HCT116 (cell line): ENCODE measurements around the gene MSI2. TPM values are rescaled to one million over a fixed set of nuclear protein-coding genes. Genes with fewer than 3 reads are reported as not detected.
A peak's percentile ranks its signal among the peaks of the same experiment; 100 is the strongest.

Source experiments
- ATAC-seq: fragments of 200-7000 bp; cut with Tn5 transposase; 2 replicates; pipeline ENCODE4 v1.9.1; 2020; ENCODE audit warnings: mild to moderate bottlenecking, moderate library complexity
- BruUV-seq: library from RNA; stranded (reverse); fragments of 400-500 nt; replicated peaks from 2 replicates; lab custom pipeline; 2021; lab: Mats Ljungman, UMichigan
- CTCF ChIA-PET: fragments of 300-600 bp; sonication (Branson Sonifier 250); formaldehyde crosslinking; loops from one replicate; lab custom pipeline; 2021; ENCODE audit warnings: antibody characterized with exemption; lab: Charles Lee
- POLR2A ChIA-PET: fragments of 300-600, 350-600 bp; sonication (Branson Sonifier 250); formaldehyde crosslinking; loops from one replicate; lab custom pipeline; 2021; ENCODE audit warnings: antibody characterized with exemption; lab: Charles Lee
- RAD21 ChIA-PET, 2 experiments: fragments of 300-600 bp; sonication (Branson Sonifier 250); formaldehyde crosslinking; loops; one replicate each; lab custom pipeline; 2023; ENCODE audit warnings: low total read pairs in 2 of 2; ENCODE audit not compliant: uncharacterized antibody in 2 of 2, unreplicated experiment in 2 of 2, low non-redundant PET in 1 of 2; lab: Charles Lee
- DNase-seq: peaks from one replicate; pipeline ENCODE4 v3.0.0-alpha.2; 2010; ENCODE audit warnings: low read depth, low spot score
- H2AFZ ChIP-seq: fragments of 200-600 bp; shearing (Covaris generic), sonication (generic); 2 replicates; pipeline ENCODE4 v1.6.1; 2017; ENCODE audit warnings: low read depth, mixed run types, mixed read lengths, antibody characterized with exemption, low read length; ENCODE audit not compliant: poor library complexity, severe bottlenecking
- H3K27ac ChIP-seq: 2 replicates; pipeline ENCODE4 v1.5.1; 2012; ENCODE audit warnings: low read depth, low read length
- H3K27me3 ChIP-seq: fragments of 200-600 bp; sonication (generic); 2 replicates; pipeline ENCODE4 v1.6.1; 2016; ENCODE audit warnings: mixed run types, low read length, mixed read lengths; ENCODE audit not compliant: insufficient read depth
- H3K36me3 ChIP-seq, 2 experiments: fragments of 200-500 bp in 1 of 2; fragments of 200-600 bp in 1 of 2; sonication (Bioruptor generic) in 1 of 2; sonication (generic) in 1 of 2; 2 replicates each; pipeline versions ENCODE4 v1.5.1 to v1.6.1; 2014 to 2016; ENCODE audit warnings: low read length in 2 of 2, inconsistent platforms in 1 of 2, mixed read lengths in 1 of 2, mixed run types in 1 of 2; ENCODE audit not compliant: insufficient read depth in 2 of 2, control insufficient read depth in 1 of 2
- H3K4me1 ChIP-seq, 2 experiments: fragments of 200-600 bp in 1 of 2; sonication (generic) in 1 of 2; 2 replicates each; pipeline versions ENCODE4 v1.5.1 to v1.6.1; 2012 to 2017; ENCODE audit warnings: low read length in 2 of 2, inconsistent platforms in 1 of 2, mild to moderate bottlenecking in 1 of 2, mixed read lengths in 1 of 2, mixed run types in 1 of 2, moderate library complexity in 1 of 2; ENCODE audit not compliant: insufficient read depth in 2 of 2, control insufficient read depth in 1 of 2
- H3K4me2 ChIP-seq: fragments of 200-600 bp; sonication (generic); 2 replicates; pipeline ENCODE4 v1.6.1; 2017; ENCODE audit warnings: mixed run types, low read length, mixed read lengths
- H3K4me3 ChIP-seq, 2 experiments: fragments of 200-600 bp in 1 of 2; sonication (generic) in 1 of 2; replicated peaks in 1 of 2; 2 replicates each; pipeline ENCODE4 v1.5.1; 2011 to 2016; ENCODE audit warnings: low read length in 2 of 2, control low read depth in 1 of 2, low read depth in 1 of 2, mild to moderate bottlenecking in 1 of 2, mixed read lengths in 1 of 2, mixed run types in 1 of 2
- H3K79me2 ChIP-seq: fragments of 200-600 bp; sonication (generic); 2 replicates; pipeline ENCODE4 v1.6.1; 2017; ENCODE audit warnings: mild to moderate bottlenecking, mixed run types, low read length, moderate library complexity, mixed read lengths; ENCODE audit not compliant: insufficient read depth
- H3K9ac ChIP-seq: fragments of 200-600 bp; sonication (generic); 2 replicates; pipeline ENCODE4 v1.6.1; 2016; ENCODE audit warnings: low read length, mixed read lengths
- H3K9me2 ChIP-seq: fragments of 200-600 bp; sonication (generic), shearing (Covaris generic); 2 replicates; pipeline ENCODE4 v1.6.1; 2017; ENCODE audit warnings: mixed run types, mild to moderate bottlenecking, moderate library complexity; ENCODE audit not compliant: insufficient read depth
- H3K9me3 ChIP-seq, 2 experiments: fragments of 200-500 bp in 1 of 2; fragments of 200-600 bp in 1 of 2; sonication (Bioruptor generic) in 1 of 2; sonication (generic) in 1 of 2; 2 replicates each; pipeline ENCODE4 v1.6.1; 2014 to 2017; ENCODE audit warnings: low read length in 2 of 2, mixed read lengths in 2 of 2, inconsistent platforms in 1 of 2, low read depth in 1 of 2, mild to moderate bottlenecking in 1 of 2, mixed run types in 1 of 2, moderate library complexity in 1 of 2; ENCODE audit not compliant: control insufficient read depth in 1 of 2, insufficient read depth in 1 of 2
- H4K20me1 ChIP-seq: fragments of 200-600 bp; sonication (generic), shearing (Covaris generic); 2 replicates; pipeline ENCODE4 v1.6.1; 2017; ENCODE audit warnings: mixed run types, mild to moderate bottlenecking, moderate library complexity; ENCODE audit not compliant: insufficient read depth
- EGR1 ChIP-seq: IDR thresholded peaks from 2 replicates; pipeline ENCODE4 v1.6.1; 2012; ENCODE audit warnings: low read depth
- ELF1 ChIP-seq: IDR thresholded peaks from 2 replicates; pipeline ENCODE4 v1.6.1; 2012; ENCODE audit warnings: low read depth, borderline replicate concordance
- EZH2 ChIP-seq: fragments of 200-600 bp; sonication (generic); IDR thresholded peaks from 2 replicates; pipeline ENCODE4 v1.6.1; 2017; ENCODE audit warnings: antibody characterized with exemption, mixed run types
- POLR2A ChIP-seq: IDR thresholded peaks from 2 replicates; pipeline ENCODE4 v1.7.0; 2011; ENCODE audit warnings: borderline replicate concordance; ENCODE audit not compliant: insufficient read depth, insufficient read length; ENCODE audit errors: extremely low read depth
- RAD21 ChIP-seq: IDR thresholded peaks from 2 replicates; pipeline ENCODE4 v1.6.1; 2012; ENCODE audit warnings: low read depth, mild to moderate bottlenecking
- SIN3A ChIP-seq: IDR thresholded peaks from 2 replicates; pipeline ENCODE4 v1.6.1; 2012; ENCODE audit warnings: low read depth
- SRF ChIP-seq: IDR thresholded peaks from 2 replicates; pipeline ENCODE4 v1.6.1; 2012; ENCODE audit warnings: low read depth
- YY1 ChIP-seq: IDR thresholded peaks from 2 replicates; pipeline ENCODE4 v1.6.1; 2011; ENCODE audit warnings: low read length, low read depth, moderate library complexity, mild to moderate bottlenecking; ENCODE audit not compliant: insufficient replicate concordance; ENCODE audit errors: extremely low read depth
- intact Hi-C: fragments of 100-400 bp; cut with micrococcal nuclease; formaldehyde crosslinking; loops from 2 replicates; pipeline ENCODE4 v1.10.0; 2022
- total RNA-seq: library from RNA; stranded (reverse); gene quantifications from one replicate; pipeline ENCODE4 v1.2.1, GENCODE V29; 2021; ENCODE audit not compliant: unreplicated experiment
- TF ChIP-seq, protein P1 (sequence below): IDR thresholded peaks from 2 replicates; pipeline ENCODE4 v1.6.1; 2012; ENCODE audit warnings: low read depth
- TF ChIP-seq, protein P2 (sequence below): IDR thresholded peaks from 2 replicates; pipeline ENCODE4 v1.6.1; 2011; ENCODE audit warnings: mild to moderate bottlenecking, low read length, moderate library complexity; ENCODE audit not compliant: insufficient replicate concordance; ENCODE audit errors: extremely low read depth
- TF ChIP-seq, protein P3 (sequence below): IDR thresholded peaks from 2 replicates; pipeline ENCODE4 v1.6.1; 2012

MSI2 gene
- total RNA-seq, 1 experiment from 2014 or later, result 137 TPM

DNA sequence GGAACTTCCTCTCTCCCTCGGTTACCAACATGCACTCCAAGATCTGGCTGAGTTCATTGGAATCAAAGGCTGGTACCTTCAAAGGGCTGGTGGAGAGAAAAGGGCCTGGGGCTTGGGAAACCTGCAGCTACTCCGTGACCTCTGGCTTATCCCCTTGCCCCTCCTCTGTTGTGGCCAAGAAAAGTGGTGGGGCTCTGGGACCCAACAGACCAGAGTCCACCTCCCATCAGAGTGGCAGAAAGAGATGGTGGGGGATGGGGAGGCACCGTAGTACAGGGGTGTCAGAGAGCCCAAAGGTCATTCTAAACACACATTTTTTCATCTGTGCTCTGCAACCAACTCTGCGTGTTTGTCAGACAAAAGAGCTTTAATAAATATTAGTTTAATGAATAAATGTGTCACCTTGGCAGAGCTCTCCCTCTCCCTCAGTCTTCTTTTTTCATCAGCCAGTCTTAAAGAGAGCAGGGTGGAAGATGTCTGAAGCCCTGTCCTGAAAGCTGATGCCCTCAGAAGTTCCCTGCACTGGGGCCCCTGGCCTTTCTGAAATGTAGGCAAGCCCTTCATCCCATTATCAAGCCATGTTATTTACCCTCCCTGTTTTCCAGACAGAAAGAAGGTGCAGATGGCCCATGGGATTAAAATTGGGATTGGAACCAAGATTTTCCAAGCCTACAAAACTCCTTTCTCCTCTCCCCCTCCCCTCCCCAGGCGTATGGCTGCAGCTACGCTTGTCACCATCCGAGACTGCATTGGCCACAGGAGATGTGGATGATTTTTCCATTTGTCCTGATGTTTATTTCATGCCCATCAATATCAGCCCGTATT, 261.5 kb downstream of the MSI2 start:
- no peaks in the 10 kb centered on the region for H3K36me3 ChIP-seq
- no peaks in the 10 kb centered on the region for H4K20me1 ChIP-seq
- CTCF ChIA-PET, result no interaction called here
- no peaks in the 10 kb centered on the region for H3K9me2 ChIP-seq
- no peak overlapping the region for H3K27ac ChIP-seq
- DNase-seq (no peak), ATAC-seq (0 out of 2 replicates have a peak, but pooled peaks have one; percentile 5)
- H3K79me2 ChIP-seq, result peaks cover 5% of the 10 kb centered on the region; the same call in 1 of the 2 replicates
- no peak overlapping the region for H3K9ac ChIP-seq
- POLR2A ChIA-PET, result no interaction called here
- no peak overlapping the region for H2AFZ ChIP-seq
- intact Hi-C loops, result no loop called here
- RAD21 ChIA-PET, result no interaction called here
- no peak overlapping the region for H3K4me3 ChIP-seq
- peaks cover 43 to 64% of the 10 kb centered on the region in 2 experiments for H3K4me1 ChIP-seq
- no peak for TF ChIP-seq SIN3A
- TF ChIP-seq EZH2, result no peak
- no peak for TF ChIP-seq ELF1
- TF ChIP-seq, protein P1, sequence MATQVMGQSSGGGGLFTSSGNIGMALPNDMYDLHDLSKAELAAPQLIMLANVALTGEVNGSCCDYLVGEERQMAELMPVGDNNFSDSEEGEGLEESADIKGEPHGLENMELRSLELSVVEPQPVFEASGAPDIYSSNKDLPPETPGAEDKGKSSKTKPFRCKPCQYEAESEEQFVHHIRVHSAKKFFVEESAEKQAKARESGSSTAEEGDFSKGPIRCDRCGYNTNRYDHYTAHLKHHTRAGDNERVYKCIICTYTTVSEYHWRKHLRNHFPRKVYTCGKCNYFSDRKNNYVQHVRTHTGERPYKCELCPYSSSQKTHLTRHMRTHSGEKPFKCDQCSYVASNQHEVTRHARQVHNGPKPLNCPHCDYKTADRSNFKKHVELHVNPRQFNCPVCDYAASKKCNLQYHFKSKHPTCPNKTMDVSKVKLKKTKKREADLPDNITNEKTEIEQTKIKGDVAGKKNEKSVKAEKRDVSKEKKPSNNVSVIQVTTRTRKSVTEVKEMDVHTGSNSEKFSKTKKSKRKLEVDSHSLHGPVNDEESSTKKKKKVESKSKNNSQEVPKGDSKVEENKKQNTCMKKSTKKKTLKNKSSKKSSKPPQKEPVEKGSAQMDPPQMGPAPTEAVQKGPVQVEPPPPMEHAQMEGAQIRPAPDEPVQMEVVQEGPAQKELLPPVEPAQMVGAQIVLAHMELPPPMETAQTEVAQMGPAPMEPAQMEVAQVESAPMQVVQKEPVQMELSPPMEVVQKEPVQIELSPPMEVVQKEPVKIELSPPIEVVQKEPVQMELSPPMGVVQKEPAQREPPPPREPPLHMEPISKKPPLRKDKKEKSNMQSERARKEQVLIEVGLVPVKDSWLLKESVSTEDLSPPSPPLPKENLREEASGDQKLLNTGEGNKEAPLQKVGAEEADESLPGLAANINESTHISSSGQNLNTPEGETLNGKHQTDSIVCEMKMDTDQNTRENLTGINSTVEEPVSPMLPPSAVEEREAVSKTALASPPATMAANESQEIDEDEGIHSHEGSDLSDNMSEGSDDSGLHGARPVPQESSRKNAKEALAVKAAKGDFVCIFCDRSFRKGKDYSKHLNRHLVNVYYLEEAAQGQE, result no peak
- TF ChIP-seq, protein P2, sequence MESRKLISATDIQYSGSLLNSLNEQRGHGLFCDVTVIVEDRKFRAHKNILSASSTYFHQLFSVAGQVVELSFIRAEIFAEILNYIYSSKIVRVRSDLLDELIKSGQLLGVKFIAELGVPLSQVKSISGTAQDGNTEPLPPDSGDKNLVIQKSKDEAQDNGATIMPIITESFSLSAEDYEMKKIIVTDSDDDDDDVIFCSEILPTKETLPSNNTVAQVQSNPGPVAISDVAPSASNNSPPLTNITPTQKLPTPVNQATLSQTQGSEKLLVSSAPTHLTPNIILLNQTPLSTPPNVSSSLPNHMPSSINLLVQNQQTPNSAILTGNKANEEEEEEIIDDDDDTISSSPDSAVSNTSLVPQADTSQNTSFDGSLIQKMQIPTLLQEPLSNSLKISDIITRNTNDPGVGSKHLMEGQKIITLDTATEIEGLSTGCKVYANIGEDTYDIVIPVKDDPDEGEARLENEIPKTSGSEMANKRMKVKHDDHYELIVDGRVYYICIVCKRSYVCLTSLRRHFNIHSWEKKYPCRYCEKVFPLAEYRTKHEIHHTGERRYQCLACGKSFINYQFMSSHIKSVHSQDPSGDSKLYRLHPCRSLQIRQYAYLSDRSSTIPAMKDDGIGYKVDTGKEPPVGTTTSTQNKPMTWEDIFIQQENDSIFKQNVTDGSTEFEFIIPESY, result no peak
- no peak for TF ChIP-seq EGR1
- no peak for TF ChIP-seq SRF
- TF ChIP-seq YY1, result no peak
- TF ChIP-seq RAD21, result no peak
- TF ChIP-seq POLR2A, result no peak
- TF ChIP-seq, protein P3, sequence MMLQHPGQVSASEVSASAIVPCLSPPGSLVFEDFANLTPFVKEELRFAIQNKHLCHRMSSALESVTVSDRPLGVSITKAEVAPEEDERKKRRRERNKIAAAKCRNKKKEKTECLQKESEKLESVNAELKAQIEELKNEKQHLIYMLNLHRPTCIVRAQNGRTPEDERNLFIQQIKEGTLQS, result no peak
- peak overlapping the region; percentile 56 for H3K4me2 ChIP-seq
- no peaks in the 10 kb centered on the region for H3K27me3 ChIP-seq
- H3K9me3 ChIP-seq, result no peaks in the 10 kb centered on the region
- BruUV-seq, result no TSS peak
